ENCODE measurements around the gene ADK.

ADK gene

GRCh38 chr10:74634995-74635536, 484.0 kb downstream of the ADK start:
- DNase-seq: no peak

- DNase-seq: no peak
Observed at GRCh38 chr10:74635655-74636054, 484.6 kb downstream of the ADK start.

GRCh38 chr10:74637685-74638084, 486.7 kb downstream of the ADK start:
- no peak for DNase-seq

GRCh38 chr10:74640134-74640921, 489.3 kb downstream of the ADK start:
- DNase-seq: peak; percentile 8

GRCh38 chr10:74641659-74642058, 490.6 kb downstream of the ADK start:
- no peak for DNase-seq

GRCh38 chr10:74642901-74643595, 492.0 kb downstream of the ADK start:
- DNase-seq: no peak

- DNase-seq: no peak
Observed at GRCh38 chr10:74643596-74643975, 492.6 kb downstream of the ADK start.

GRCh38 chr10:74644738-74645137, 493.7 kb downstream of the ADK start:
- no peak for DNase-seq

- DNase-seq: no peak
Observed at GRCh38 chr10:74645692-74646091, 494.7 kb downstream of the ADK start.

GRCh38 chr10:74650613-74651012, 499.6 kb downstream of the ADK start:
- DNase-seq: no peak

GRCh38 chr10:74651565-74651964, 500.5 kb downstream of the ADK start:
- no peak for DNase-seq

GRCh38 chr10:74652664-74653063, 501.6 kb downstream of the ADK start:
- DNase-seq: no peak

- DNase-seq: no peak
Observed at GRCh38 chr10:74658511-74658910, 507.5 kb downstream of the ADK start.

- no peak for DNase-seq
Observed at GRCh38 chr10:74662635-74663034, 511.6 kb downstream of the ADK start.

- no peak for DNase-seq
Observed at GRCh38 chr10:74669210-74669609, 518.2 kb downstream of the ADK start.

GRCh38 chr10:74671716-74672115, 520.7 kb downstream of the ADK start:
- DNase-seq: no peak

GRCh38 chr10:74672430-74673165, 521.6 kb downstream of the ADK start:
- no peak for DNase-seq

GRCh38 chr10:74674927-74675326, 523.9 kb downstream of the ADK start:
- DNase-seq: no peak

GRCh38 chr10:74675484-74675883, 524.5 kb downstream of the ADK start:
- DNase-seq: no peak

- no peak for DNase-seq
Observed at GRCh38 chr10:74677951-74678350, 526.9 kb downstream of the ADK start.

- peak; percentile 35 for DNase-seq
Observed at GRCh38 chr10:74681917-74682627, 531.1 kb downstream of the ADK start.

- no peak for DNase-seq
Observed at GRCh38 chr10:74683067-74683466, 532.0 kb downstream of the ADK start.

Measured in fibroblast of skin of right quadriceps (primary cell).